Activated naive CD8-positive, alpha-beta T cell (primary cell): ENCODE results near the gene NUP35.
"Not testable (repeated sequence)": the region's sequence is repeated elsewhere in the genome, so short reads cannot be mapped to it uniquely, and the experiment has no call there.

Experiments
- H3K27ac Mint-ChIP-seq: one replicate; pipeline ENCODE4 v1.8.0; 2021; ENCODE audit warnings: mixed read lengths
- H3K27me3 Mint-ChIP-seq: one replicate; pipeline ENCODE4 v1.8.0; 2021; ENCODE audit warnings: mixed read lengths
- H3K36me3 Mint-ChIP-seq: one replicate; pipeline ENCODE4 v1.8.0; 2021; ENCODE audit warnings: mixed read lengths
- H3K4me1 Mint-ChIP-seq: one replicate; pipeline ENCODE4 v1.8.0; 2021; ENCODE audit warnings: low read depth, mixed read lengths
- H3K4me3 Mint-ChIP-seq: one replicate; pipeline ENCODE4 v1.8.0; 2021; ENCODE audit warnings: mild to moderate bottlenecking, mixed read lengths
- H3K9me3 Mint-ChIP-seq: one replicate; pipeline ENCODE4 v1.8.0; 2021; ENCODE audit warnings: low read depth, mixed read lengths

Gene NUP35

DNA sequence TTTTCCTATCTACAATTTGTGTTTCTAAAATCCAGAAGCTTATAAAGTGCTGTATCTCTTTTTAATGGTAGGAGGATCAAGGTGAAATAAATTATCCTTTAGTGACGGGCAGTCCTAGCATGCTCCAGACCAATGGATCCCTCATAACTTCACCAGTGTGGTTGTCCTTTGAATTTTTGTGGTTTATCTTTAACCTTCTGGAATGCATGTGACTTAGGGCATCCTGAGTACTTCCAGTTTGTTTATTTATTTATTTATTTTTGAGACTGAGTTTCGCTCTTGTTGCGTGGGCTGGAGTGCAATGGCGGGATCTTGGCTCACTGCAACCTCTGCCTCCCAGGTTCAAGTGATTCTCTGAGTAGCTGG, 40.4 kb downstream of the NUP35 start:
- H3K4me1 Mint-ChIP-seq: peaks cover under 1% of the 10 kb centered on the region
- no peak overlapping the region for H3K4me3 Mint-ChIP-seq

GRCh38 chr2:183166210-183166609, 42.0 kb downstream of the NUP35 start:
- no peak overlapping the region for H3K27ac Mint-ChIP-seq
- H3K27me3 Mint-ChIP-seq: no peaks in the 10 kb centered on the region
- H3K9me3 Mint-ChIP-seq: peaks cover 5% of the 10 kb centered on the region
- H3K4me1 Mint-ChIP-seq: peaks cover 14% of the 10 kb centered on the region
- H3K4me3 Mint-ChIP-seq: no peak overlapping the region
- peaks cover 46% of the 10 kb centered on the region for H3K36me3 Mint-ChIP-seq

More for the DNA sequence above, 40.4 kb downstream of the NUP35 start:
- peaks cover 5% of the 10 kb centered on the region for H3K9me3 Mint-ChIP-seq
- H3K27me3 Mint-ChIP-seq: no peaks in the 10 kb centered on the region
- H3K27ac Mint-ChIP-seq: no peak overlapping the region
- peaks cover 45% of the 10 kb centered on the region for H3K36me3 Mint-ChIP-seq

GRCh38 chr2:183166976-183167375, 42.7 kb downstream of the NUP35 start:
- H3K27me3 Mint-ChIP-seq, H3K4me3 Mint-ChIP-seq, H3K9me3 Mint-ChIP-seq, H3K27ac Mint-ChIP-seq: not testable (repeated sequence)
- Mint-ChIP-seq H3K4me1 (peaks cover 14% of the 10 kb centered on the region), H3K36me3 (peaks cover 41% of the 10 kb centered on the region)

DNA sequence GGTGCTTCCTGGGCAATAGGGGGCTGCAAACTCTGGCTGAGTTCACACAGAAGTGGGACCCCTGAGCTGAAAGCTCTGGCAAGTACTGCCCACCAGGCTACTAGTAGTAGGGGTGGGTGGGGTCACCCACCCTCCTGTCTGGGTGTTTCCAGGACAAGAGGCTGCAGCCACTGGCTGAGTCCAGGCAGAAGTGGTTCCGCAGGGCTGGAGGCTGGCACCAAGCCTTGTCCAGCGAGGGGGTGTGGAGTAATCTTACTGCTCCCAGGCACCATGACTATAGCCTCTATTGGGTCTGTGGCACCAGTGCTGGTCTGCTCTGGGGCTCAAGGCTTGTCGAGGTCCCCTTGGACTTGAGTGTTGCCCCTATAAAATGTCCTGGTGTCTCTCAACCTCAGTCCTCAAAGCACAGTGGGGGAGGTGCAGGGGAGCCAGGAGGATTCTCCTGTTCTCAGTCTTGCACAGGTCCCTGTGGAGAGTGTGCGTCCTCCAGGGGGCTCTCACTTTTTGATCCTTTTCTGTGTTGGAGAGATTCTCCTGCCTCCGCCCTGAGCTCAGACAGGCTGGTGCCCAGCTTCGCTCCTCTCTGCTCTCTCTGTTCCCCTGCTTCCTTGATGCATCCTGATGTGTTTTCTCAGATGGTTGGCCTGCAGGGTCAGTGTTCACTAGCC, 48.1 kb downstream of the NUP35 start:
- Mint-ChIP-seq H3K4me3 (no peak overlapping the region), H3K36me3 (peaks cover 35% of the 10 kb centered on the region), H3K4me1 (peaks cover 14% of the 10 kb centered on the region), H3K27ac (no peak overlapping the region), H3K27me3 (no peaks in the 10 kb centered on the region), H3K9me3 (peaks cover 21% of the 10 kb centered on the region)

- H3K27me3 Mint-ChIP-seq: no peaks in the 10 kb centered on the region
- peaks cover 63% of the 10 kb centered on the region for H3K36me3 Mint-ChIP-seq
- H3K4me1 Mint-ChIP-seq: peaks cover 6% of the 10 kb centered on the region
- H3K27ac Mint-ChIP-seq: no peak overlapping the region
- peaks cover 41% of the 10 kb centered on the region for H3K9me3 Mint-ChIP-seq
- H3K4me3 Mint-ChIP-seq: no peak overlapping the region
Measured at GRCh38 chr2:183179156-183179555, 54.9 kb downstream of the NUP35 start.

- H3K9me3 Mint-ChIP-seq: peaks cover 23% of the 10 kb centered on the region
- no peak overlapping the region for H3K4me3 Mint-ChIP-seq
- peaks cover 11% of the 10 kb centered on the region for H3K4me1 Mint-ChIP-seq
- no peak overlapping the region for H3K27ac Mint-ChIP-seq
- no peaks in the 10 kb centered on the region for H3K27me3 Mint-ChIP-seq
- H3K36me3 Mint-ChIP-seq: peaks cover 66% of the 10 kb centered on the region
Measured at GRCh38 chr2:183185534-183185933, 61.3 kb downstream of the NUP35 start.

DNA sequence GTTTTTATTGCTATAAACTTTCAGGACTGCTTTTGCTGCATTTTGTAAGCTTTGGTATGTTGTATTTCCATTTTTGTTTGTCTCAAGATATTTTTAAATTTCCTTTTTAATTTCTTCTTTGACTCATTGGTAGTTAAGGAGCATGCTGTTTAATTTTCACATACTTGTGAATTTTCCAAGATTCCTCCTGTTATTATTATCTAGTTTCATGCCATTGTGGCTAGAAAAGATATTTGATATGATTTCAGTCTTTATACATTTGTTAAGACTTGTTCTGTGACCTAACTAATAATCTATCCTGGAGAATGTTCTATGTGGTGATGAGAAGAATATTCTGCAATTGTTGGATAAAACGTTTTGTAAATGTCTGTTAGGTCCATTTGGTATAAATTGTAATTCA, 62.1 kb downstream of the NUP35 start:
- H3K9me3 Mint-ChIP-seq: peaks cover 23% of the 10 kb centered on the region
- no peaks in the 10 kb centered on the region for H3K27me3 Mint-ChIP-seq
- H3K4me1 Mint-ChIP-seq: peaks cover 11% of the 10 kb centered on the region
- H3K27ac Mint-ChIP-seq: no peak overlapping the region
- H3K4me3 Mint-ChIP-seq: no peak overlapping the region
- peaks cover 66% of the 10 kb centered on the region for H3K36me3 Mint-ChIP-seq

GRCh38 chr2:183186766-183187165, 62.5 kb downstream of the NUP35 start:
- no peaks in the 10 kb centered on the region for H3K27me3 Mint-ChIP-seq
- H3K4me1 Mint-ChIP-seq: peaks cover 11% of the 10 kb centered on the region
- peaks cover 66% of the 10 kb centered on the region for H3K36me3 Mint-ChIP-seq
- H3K27ac Mint-ChIP-seq: no peak overlapping the region
- no peak overlapping the region for H3K4me3 Mint-ChIP-seq
- peaks cover 21% of the 10 kb centered on the region for H3K9me3 Mint-ChIP-seq

GRCh38 chr2:183192343-183192742, 68.1 kb downstream of the NUP35 start:
- Mint-ChIP-seq H3K4me3 (no peak overlapping the region), H3K9me3 (no peaks in the 10 kb centered on the region), H3K36me3 (peaks cover 45% of the 10 kb centered on the region), H3K27ac (no peak overlapping the region), H3K27me3 (no peaks in the 10 kb centered on the region), H3K4me1 (no peaks in the 10 kb centered on the region)

- Mint-ChIP-seq H3K4me3 (no peak overlapping the region), H3K27ac (no peak overlapping the region), H3K4me1 (no peaks in the 10 kb centered on the region), H3K36me3 (peaks cover 43% of the 10 kb centered on the region), H3K27me3 (no peaks in the 10 kb centered on the region), H3K9me3 (no peaks in the 10 kb centered on the region)
Measured at GRCh38 chr2:183193904-183194303, 69.7 kb downstream of the NUP35 start.

- Mint-ChIP-seq H3K4me1 (no peaks in the 10 kb centered on the region), H3K27me3 (no peaks in the 10 kb centered on the region), H3K27ac (no peak overlapping the region), H3K36me3 (peaks cover 51% of the 10 kb centered on the region), H3K9me3 (no peaks in the 10 kb centered on the region), H3K4me3 (no peak overlapping the region)
Measured at GRCh38 chr2:183195397-183195796, 71.2 kb downstream of the NUP35 start.

- no peaks in the 10 kb centered on the region for H3K4me1 Mint-ChIP-seq
- H3K9me3 Mint-ChIP-seq: no peaks in the 10 kb centered on the region
- H3K27ac Mint-ChIP-seq: no peak overlapping the region
- peaks cover 49% of the 10 kb centered on the region for H3K36me3 Mint-ChIP-seq
- no peak overlapping the region for H3K4me3 Mint-ChIP-seq
- no peaks in the 10 kb centered on the region for H3K27me3 Mint-ChIP-seq
Measured at GRCh38 chr2:183195998-183196409, 71.8 kb downstream of the NUP35 start.

- Mint-ChIP-seq H3K9me3 (no peaks in the 10 kb centered on the region), H3K27me3 (no peaks in the 10 kb centered on the region), H3K27ac (no peak overlapping the region), H3K4me3 (no peak overlapping the region), H3K4me1 (no peaks in the 10 kb centered on the region), H3K36me3 (peaks cover 21% of the 10 kb centered on the region)
Measured at GRCh38 chr2:183204397-183204796, 80.2 kb downstream of the NUP35 start.

DNA sequence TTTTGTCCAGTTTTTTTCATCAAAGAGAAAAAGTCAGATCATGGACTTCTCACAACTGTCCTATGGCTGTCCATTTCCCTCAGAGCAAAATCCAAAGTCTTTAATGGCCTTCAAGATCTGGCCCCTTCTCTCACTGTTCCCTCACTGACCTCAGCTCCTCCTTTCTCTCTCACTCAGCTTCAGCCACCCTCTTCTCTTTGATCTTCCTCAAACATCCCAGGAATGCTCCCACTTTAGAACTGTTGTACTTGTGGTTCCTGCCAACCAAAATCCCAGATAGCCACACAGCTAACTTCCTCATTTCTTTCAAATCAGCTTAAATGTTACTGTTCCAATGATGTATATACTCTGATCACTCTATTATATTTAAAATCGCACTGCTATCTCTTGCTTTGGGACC, 82.9 kb downstream of the NUP35 start:
- H3K36me3 Mint-ChIP-seq: peaks cover 18% of the 10 kb centered on the region
- H3K4me3 Mint-ChIP-seq: no peak overlapping the region
- H3K4me1 Mint-ChIP-seq: no peaks in the 10 kb centered on the region
- no peak overlapping the region for H3K27ac Mint-ChIP-seq
- H3K27me3 Mint-ChIP-seq: no peaks in the 10 kb centered on the region
- no peaks in the 10 kb centered on the region for H3K9me3 Mint-ChIP-seq

DNA sequence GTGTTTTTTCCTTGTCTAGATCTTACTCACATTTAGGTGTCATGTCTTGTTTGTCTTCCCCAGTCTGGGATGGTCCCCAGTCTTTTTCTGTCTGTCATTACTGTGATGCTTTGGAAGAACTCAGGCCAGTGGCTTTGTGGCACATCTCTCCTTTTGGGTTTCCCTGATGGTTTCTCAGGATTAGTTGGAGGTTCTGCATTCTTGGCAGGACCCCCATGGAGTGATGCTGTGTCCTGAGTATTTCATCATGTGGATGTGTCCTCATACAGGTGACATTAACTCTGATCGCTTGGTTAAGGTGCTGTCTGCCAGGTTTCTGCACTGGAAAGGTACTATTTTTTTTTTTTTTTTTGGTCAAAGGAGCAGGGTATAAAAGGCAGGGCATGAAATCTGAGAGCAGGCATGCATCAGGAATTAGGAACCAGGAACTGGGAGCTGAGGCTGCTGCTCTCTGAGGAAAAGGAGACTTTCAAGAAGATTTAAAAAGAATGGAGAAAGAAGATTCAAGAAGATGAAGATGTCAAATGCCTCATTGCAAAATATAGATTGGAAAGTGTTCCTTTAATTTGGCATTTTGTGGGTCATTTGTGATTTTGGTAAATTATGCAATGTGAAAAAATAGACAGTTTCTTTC, 85.3 kb downstream of the NUP35 start:
- H3K27me3 Mint-ChIP-seq: no peaks in the 10 kb centered on the region
- H3K4me1 Mint-ChIP-seq: no peaks in the 10 kb centered on the region
- no peaks in the 10 kb centered on the region for H3K9me3 Mint-ChIP-seq
- H3K4me3 Mint-ChIP-seq: no peak overlapping the region
- no peak overlapping the region for H3K27ac Mint-ChIP-seq
- peaks cover 25% of the 10 kb centered on the region for H3K36me3 Mint-ChIP-seq
